ENCODE results near the gene ATG9B.

DNA sequence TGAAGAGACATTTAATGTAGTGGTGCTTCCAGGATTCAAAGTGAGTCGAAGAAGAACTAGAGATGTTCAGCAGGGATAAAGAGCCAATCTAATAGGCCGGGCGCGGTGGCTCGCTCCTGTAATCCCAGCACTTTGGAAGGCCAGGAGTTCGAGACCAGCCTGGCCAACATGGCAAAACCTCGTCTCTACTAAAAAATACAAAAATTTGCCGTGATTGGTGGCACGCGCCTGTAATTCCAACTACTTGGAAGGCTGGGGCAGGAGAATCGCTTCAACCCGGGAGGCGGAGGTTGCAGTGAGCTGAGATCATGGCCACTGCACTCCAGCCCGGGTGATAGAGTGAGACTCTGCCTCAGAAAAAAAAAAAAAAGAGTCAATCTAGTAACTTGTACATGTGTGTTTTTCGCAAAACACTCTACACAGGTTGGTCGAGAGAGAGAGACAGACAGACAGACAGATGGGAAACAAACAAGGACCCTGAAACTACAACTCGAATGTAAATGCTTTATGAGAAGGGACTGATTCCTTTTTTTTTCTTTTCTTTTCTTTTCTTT, 4.7 kb upstream of the ATG9B start:
- TF ChIP-seq, protein P1, sequence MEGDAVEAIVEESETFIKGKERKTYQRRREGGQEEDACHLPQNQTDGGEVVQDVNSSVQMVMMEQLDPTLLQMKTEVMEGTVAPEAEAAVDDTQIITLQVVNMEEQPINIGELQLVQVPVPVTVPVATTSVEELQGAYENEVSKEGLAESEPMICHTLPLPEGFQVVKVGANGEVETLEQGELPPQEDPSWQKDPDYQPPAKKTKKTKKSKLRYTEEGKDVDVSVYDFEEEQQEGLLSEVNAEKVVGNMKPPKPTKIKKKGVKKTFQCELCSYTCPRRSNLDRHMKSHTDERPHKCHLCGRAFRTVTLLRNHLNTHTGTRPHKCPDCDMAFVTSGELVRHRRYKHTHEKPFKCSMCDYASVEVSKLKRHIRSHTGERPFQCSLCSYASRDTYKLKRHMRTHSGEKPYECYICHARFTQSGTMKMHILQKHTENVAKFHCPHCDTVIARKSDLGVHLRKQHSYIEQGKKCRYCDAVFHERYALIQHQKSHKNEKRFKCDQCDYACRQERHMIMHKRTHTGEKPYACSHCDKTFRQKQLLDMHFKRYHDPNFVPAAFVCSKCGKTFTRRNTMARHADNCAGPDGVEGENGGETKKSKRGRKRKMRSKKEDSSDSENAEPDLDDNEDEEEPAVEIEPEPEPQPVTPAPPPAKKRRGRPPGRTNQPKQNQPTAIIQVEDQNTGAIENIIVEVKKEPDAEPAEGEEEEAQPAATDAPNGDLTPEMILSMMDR (IDR thresholded peaks at IDR 0.05; ENCODE audit: poor library complexity), result no peak
- no peak for TF ChIP-seq EZH2 (IDR thresholded peaks at IDR 0.05; ENCODE audit: borderline replicate concordance)
